IMR-90 (cell line): ENCODE results near the gene KDM4B.

Experiments used
- MAFK ChIP-seq: IDR thresholded peaks from 2 replicates; pipeline ENCODE4 v1.6.1; 2012; ENCODE audit warnings: low read depth, low read length, improper control_type of control experiment
- POLR2A ChIP-seq: IDR thresholded peaks from 2 replicates; pipeline ENCODE4 v1.6.1; 2012; ENCODE audit warnings: mild to moderate bottlenecking, low read depth, low read length
- TF ChIP-seq, protein P1 (sequence below): conservative IDR thresholded peaks from 2 replicates; pipeline ENCODE4 v1.5.1; 2012; ENCODE audit warnings: mild to moderate bottlenecking, low read depth, low read length, improper control_type of control experiment

DNA sequence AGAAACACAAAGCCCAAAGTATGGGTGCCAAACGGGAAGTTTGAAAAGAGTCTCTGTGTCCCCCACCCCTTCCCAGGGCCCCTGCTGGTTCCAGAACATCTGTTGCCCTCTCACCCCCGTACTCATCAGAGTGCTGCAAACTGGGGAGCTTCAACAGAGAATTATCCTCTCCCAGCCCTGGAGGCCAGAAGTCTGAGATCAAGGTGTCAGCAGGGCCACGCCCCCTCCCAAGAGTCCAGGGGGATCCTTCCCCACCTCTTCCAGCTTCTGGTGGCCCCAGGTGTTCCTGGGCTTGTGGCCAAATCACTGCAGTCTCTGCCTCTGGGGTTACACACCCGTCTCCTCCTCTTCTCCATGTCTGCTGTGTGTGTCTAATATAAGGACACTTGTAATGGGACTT lies 188.3 kb downstream of the KDM4B start:
- TF ChIP-seq, protein P1, sequence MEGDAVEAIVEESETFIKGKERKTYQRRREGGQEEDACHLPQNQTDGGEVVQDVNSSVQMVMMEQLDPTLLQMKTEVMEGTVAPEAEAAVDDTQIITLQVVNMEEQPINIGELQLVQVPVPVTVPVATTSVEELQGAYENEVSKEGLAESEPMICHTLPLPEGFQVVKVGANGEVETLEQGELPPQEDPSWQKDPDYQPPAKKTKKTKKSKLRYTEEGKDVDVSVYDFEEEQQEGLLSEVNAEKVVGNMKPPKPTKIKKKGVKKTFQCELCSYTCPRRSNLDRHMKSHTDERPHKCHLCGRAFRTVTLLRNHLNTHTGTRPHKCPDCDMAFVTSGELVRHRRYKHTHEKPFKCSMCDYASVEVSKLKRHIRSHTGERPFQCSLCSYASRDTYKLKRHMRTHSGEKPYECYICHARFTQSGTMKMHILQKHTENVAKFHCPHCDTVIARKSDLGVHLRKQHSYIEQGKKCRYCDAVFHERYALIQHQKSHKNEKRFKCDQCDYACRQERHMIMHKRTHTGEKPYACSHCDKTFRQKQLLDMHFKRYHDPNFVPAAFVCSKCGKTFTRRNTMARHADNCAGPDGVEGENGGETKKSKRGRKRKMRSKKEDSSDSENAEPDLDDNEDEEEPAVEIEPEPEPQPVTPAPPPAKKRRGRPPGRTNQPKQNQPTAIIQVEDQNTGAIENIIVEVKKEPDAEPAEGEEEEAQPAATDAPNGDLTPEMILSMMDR, result no peak
- TF ChIP-seq POLR2A (no peak), MAFK (no peak)
